HG02798 (cell line): Measurements from ENCODE around the gene RCE1.

Experiments
- ATAC-seq: cut with Tn5 transposase; IDR thresholded peaks from one replicate; pipeline ENCODE4 v1.9.1; 2021; ENCODE audit warnings: mild to moderate bottlenecking; ENCODE audit not compliant: unreplicated experiment, poor library complexity

Gene RCE1

GRCh38 chr11:66884443-66884842, 41.2 kb downstream of the RCE1 start:
- no peak for ATAC-seq

- ATAC-seq, result no peak
Observed at GRCh38 chr11:66885469-66885868, 42.2 kb downstream of the RCE1 start.

DNA sequence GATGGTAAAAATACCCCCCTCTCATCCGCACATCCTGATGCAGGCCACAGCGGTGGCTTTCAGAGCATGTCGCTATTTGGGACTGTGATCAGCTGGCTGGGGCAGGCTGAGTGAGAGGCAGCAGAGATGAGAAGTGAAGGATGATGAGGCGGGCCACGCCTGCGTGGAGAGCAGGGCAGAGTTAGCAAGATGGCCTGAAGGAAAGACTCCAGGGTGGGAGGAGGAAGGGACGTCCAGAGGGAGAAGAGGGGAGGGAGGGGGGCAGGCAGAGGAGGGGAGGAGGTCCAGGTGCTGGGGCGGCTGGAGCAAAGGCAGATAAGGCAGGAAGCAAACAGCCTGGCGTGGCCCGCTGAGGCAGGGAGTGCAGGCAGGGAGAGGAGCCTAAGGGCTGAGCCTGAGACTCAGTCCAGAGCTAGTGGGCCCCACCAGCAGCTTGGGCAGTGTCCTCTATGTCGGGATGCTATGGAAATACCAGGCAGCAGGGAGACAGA, 42.8 kb downstream of the RCE1 start:
- ATAC-seq, result no peak

- no peak for ATAC-seq
Observed at GRCh38 chr11:66886671-66887221, 43.5 kb downstream of the RCE1 start.

- no peak for ATAC-seq
Observed at GRCh38 chr11:66887526-66887925, 44.3 kb downstream of the RCE1 start.

DNA sequence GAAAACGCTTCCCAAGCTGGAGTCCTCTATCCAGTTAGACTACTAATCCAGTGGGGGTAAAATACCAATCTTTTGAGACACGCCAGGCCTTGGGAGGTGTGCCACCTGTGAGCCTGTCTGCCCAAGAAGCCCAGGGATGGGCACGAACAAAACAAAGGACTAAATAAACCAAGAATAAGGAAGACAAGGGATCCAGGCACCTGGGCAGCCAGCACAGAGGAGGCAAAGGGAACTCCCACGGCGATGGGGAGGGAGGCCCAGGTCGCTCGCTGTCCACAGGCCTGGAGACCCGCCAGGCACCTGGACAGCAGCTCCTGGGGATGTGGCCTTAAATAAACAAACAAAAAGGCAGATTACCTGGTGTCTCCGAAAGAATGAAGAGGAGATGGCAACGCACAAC, 45.0 kb downstream of the RCE1 start:
- ATAC-seq, result no peak

GRCh38 chr11:66889960-66890359, 46.7 kb downstream of the RCE1 start:
- ATAC-seq, result no peak

- ATAC-seq, result peak; percentile 90
Observed at GRCh38 chr11:66891851-66892660, 48.8 kb downstream of the RCE1 start.

DNA sequence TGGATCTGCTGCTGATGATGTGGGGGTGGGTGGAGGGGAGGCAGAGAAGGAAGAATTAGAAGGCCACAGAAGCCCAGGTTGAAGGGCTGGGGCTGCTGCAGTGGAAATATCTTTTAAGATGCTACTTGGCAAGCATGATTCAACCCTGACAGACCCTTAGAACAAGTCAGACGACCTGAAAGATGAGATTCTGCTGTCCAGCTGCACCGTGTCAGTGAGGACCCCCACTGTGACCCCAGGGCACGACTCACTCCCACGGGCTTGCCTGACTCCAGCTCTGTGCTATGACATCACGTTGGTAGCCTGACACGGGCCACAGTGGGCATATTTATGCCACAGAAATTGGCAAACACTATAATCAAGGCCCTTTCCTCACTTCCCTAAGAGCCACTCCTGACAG, 49.7 kb downstream of the RCE1 start:
- no peak for ATAC-seq

- ATAC-seq, result no peak
Observed at GRCh38 chr11:66894141-66894540, 50.9 kb downstream of the RCE1 start.
